Muscle layer of duodenum (tissue), 2 donors: Measurements from ENCODE around the gene TBKBP1.

Experiments
- H3K27ac ChIP-seq: one replicate; pipeline ENCODE4 v1.7.0; 2013; ENCODE audit warnings: mild to moderate bottlenecking, low read length
- H3K27me3 ChIP-seq: one replicate; pipeline ENCODE4 v1.7.0; 2013; ENCODE audit warnings: low read depth, mild to moderate bottlenecking, control low read depth, low read length
- H3K36me3 ChIP-seq, 2 donors: one replicate each; pipeline ENCODE4 v1.7.0; 2013; ENCODE audit warnings: low read length in 2 of 2, control low read depth in 1 of 2, mild to moderate bottlenecking in 1 of 2; ENCODE audit not compliant: insufficient read depth in 2 of 2, control insufficient read depth in 1 of 2
- H3K4me1 ChIP-seq, 2 donors: one replicate each; pipeline ENCODE4 v1.7.0; 2013; ENCODE audit warnings: low read length in 2 of 2, mild to moderate bottlenecking in 2 of 2, control low read depth in 1 of 2, moderate library complexity in 1 of 2; ENCODE audit not compliant: insufficient read depth in 2 of 2, control insufficient read depth in 1 of 2
- H3K4me3 ChIP-seq, 2 donors: one replicate each; pipeline ENCODE4 v1.7.0; 2013; ENCODE audit warnings: low read length in 2 of 2, low read depth in 1 of 2, mild to moderate bottlenecking in 1 of 2
- H3K9me3 ChIP-seq, 2 donors: one replicate each; pipeline ENCODE4 v1.7.0; 2013; ENCODE audit warnings: low read length in 2 of 2, control low read depth in 1 of 2, mild to moderate bottlenecking in 1 of 2; ENCODE audit not compliant: control insufficient read depth in 1 of 2
- donor health status: healthy.

Gene TBKBP1

DNA sequence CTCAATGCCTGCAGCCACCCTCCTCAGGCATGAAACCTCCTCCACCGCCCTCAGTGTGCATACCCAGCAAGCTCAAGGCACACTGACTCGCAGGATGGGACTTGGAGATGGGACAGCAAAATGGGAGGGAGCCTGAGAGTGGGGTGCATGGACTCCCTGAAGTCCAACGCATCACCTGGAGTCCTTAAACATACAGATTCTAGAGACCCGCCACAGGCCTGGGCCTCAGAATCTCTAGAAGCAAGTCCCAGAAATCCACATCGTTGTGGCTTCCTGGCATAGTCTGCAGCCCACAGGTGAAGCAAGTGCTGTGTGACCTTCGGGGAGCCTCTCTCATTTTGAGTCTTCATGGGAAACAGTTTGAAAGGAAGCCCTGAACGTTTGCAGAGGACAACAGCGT lies 35.5 kb downstream of the TBKBP1 start:
- H3K27ac ChIP-seq = no peak overlapping the region
- no peak overlapping the region for H3K4me3 ChIP-seq
- H3K27me3 ChIP-seq = peaks cover 13% of the 10 kb centered on the region
- H3K36me3 ChIP-seq = no peaks in the 10 kb centered on the region
- peaks cover 0 to 15% of the 10 kb centered on the region in 2 donors for H3K4me1 ChIP-seq
- no peaks in the 10 kb centered on the region for H3K9me3 ChIP-seq

DNA sequence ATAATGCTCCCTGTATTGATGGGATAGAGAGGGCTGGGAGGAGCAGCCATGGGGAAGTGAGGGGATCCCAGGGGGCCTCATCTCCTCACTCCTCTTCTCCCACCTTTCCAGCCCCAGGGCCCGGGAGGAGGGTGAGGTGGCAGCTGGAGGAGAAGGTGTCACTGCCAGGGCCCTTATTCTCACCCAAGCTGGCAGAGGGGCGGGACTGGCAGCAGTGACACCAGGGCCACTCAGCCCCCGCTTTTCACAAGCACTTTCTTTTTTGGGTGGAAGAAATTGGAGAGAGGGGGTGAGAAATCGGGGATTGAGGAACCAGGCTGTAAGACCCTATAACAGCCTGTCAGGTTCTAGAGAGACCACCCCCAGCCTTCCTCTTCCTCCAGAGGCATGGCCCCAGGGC lies 36.7 kb downstream of the TBKBP1 start:
- H3K4me3 ChIP-seq = no peak overlapping the region
- peaks cover 0 to 15% of the 10 kb centered on the region in 2 donors for H3K4me1 ChIP-seq
- peaks cover 21% of the 10 kb centered on the region for H3K27me3 ChIP-seq
- no peaks in the 10 kb centered on the region for H3K36me3 ChIP-seq
- no peaks in the 10 kb centered on the region for H3K9me3 ChIP-seq
- H3K27ac ChIP-seq = no peak overlapping the region

DNA sequence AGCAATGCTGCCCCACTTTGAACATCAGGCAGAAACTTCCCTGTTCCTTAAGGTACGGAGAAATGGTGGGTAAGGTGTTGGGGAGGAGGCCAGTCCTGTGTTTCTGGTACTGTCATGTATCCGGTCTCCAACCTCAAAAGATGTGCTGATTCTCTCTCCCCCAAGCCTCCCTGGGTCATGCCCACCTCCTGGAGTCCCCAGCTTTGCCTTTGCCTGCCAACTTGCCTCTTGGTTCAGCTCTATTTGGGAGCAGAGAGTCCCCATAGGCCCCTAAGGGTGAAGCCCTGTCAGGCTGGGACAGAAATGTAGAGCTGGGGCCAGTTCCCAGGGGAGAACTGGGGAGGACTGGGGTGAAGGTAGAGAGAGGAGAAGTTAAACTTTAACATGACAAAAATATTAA lies 37.4 kb downstream of the TBKBP1 start:
- Histone ChIP-seq H3K4me1 (peaks cover 0 to 15% of the 10 kb centered on the region in 2 donors), H3K9me3 (no peaks in the 10 kb centered on the region), H3K27me3 (peaks cover 21% of the 10 kb centered on the region), H3K27ac (no peak overlapping the region), H3K4me3 (no peak overlapping the region), H3K36me3 (no peaks in the 10 kb centered on the region)

DNA sequence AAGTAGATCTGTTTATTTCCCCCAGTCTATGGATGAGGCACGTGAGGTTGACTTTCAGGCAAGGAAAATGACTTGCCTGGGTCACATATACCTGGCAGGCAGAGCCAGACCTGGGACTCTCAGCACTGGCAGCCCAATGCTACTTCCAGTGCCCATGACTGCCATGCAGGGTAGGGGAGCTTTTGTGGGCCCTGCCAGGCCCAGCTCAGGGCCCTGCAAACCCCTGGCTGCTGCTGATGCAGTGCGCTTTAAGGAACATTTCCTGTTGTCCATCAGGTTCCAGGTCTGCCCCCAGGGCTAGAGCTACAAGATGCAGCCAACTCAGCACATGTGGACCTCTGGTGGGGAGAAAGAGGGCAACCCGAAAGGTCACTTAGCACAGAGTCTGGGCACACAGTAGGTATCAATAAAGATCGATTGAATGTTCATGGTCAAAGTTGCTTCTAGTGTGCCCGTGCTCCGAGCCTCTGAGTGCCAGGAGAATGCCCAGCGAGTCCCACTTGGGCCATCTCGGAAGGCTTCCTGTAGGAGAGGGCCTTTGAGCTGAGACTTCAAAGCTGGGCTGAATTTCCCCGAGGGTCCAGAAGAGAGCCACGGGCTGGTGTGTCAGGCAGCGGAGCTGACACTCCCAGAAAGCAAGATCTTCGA lies 38.6 kb downstream of the TBKBP1 start:
- Histone ChIP-seq H3K9me3 (no peaks in the 10 kb centered on the region), H3K4me3 (peak overlapping the region in 1 of 2 donors; percentile 60), H3K36me3 (no peaks in the 10 kb centered on the region), H3K27me3 (peaks cover 21% of the 10 kb centered on the region), H3K4me1 (peaks cover 0 to 15% of the 10 kb centered on the region in 2 donors), H3K27ac (no peak overlapping the region)

DNA sequence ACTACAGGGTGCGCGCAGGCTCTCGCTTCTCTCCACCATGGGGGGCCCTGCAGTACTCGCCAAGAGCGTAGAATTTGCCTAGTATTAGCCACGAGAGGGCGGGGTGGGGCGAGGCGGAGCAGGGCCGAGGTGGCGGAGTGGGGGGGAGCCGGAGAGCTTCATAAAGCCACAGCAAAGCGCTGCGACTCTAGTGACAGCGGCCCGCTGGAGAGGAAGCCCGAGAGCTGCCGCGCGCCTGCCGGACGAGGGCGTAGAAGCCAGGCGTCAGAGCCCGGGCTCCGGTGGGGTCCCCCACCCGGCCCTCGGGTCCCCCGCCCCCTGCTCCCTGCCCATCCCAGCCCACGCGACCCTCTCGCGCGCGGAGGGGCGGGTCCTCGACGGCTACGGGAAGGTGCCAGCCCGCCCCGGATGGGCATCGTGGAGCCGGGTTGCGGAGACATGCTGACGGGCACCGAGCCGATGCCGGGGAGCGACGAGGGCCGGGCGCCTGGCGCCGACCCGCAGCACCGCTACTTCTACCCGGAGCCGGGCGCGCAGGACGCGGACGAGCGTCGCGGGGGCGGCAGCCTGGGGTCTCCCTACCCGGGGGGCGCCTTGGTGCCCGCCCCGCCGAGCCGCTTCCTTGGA lies 39.2 kb downstream of the TBKBP1 start, which contains the start of gene TBX21:
Gene TBX21 (plus strand): TSS at position 190 of the 627 bp plus-strand sequence. CDS start 219 bp downstream, at position 409.
- Histone ChIP-seq H3K4me3 (peak within 1 kb of the TSS; percentile 42 to 60), H3K27ac (no peak within 1 kb of the TSS), H3K36me3 (no peaks in the 10 kb centered on the region), H3K27me3 (peaks cover 21% of the 10 kb centered on the region), H3K4me1 (peaks cover 0 to 15% of the 10 kb centered on the region in 2 donors), H3K9me3 (no peaks in the 10 kb centered on the region)

DNA sequence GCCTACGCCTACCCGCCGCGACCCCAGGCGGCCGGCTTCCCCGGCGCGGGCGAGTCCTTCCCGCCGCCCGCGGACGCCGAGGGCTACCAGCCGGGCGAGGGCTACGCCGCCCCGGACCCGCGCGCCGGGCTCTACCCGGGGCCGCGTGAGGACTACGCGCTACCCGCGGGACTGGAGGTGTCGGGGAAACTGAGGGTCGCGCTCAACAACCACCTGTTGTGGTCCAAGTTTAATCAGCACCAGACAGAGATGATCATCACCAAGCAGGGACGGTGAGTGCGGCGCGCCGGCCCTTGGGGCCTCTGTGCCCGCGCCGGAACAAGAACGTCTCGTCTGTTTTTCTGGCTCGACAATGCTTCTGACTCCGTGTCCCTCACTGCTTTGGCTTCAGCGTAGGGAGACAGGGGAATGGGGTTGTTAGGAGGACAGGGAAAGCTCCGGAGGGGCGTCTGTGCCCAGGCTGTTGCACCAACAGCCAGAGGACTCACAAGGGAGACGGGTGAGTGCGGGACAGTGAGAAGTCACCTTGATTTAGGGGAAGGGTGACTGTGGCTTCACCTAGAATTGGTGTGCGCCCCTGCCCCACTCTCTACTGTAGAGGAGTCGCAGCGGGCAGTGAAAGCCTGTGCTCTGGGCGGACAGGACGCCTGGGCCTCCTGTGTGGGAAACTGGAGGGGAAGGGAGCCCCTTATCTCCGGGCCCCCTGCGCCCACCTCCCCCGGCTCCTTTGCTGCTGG lies 39.9 kb downstream of the TBKBP1 start:
- Histone ChIP-seq H3K4me3 (peak overlapping the region; percentile 42 to 60), H3K36me3 (no peaks in the 10 kb centered on the region)

DNA sequence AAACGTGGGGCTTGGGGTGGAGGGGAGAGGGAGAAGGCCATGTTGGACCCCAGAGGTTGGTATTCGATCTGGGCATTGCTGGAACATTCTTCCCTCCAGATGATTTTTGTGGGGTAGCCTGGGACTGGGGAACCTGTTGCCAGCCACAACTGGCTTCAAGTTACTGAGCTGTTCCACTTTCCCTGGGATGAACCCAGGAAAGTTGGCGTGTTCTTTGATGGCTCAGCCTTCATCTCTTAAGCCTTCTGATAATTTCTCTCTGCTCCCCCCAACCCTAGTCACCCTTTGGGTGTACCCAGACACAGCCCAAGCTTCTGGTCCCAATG lies 41.1 kb downstream of the TBKBP1 start:
- peaks cover 0 to 15% of the 10 kb centered on the region in 2 donors for H3K4me1 ChIP-seq
- H3K9me3 ChIP-seq = no peaks in the 10 kb centered on the region
- no peak overlapping the region for H3K27ac ChIP-seq
- peaks cover 21% of the 10 kb centered on the region for H3K27me3 ChIP-seq
- no peaks in the 10 kb centered on the region for H3K36me3 ChIP-seq
- no peak overlapping the region for H3K4me3 ChIP-seq

More for the DNA sequence above, 39.9 kb downstream of the TBKBP1 start:
- Histone ChIP-seq H3K9me3 (no peaks in the 10 kb centered on the region), H3K4me1 (peaks cover 0 to 15% of the 10 kb centered on the region in 2 donors), H3K27ac (no peak overlapping the region), H3K27me3 (peaks cover 21% of the 10 kb centered on the region)

DNA sequence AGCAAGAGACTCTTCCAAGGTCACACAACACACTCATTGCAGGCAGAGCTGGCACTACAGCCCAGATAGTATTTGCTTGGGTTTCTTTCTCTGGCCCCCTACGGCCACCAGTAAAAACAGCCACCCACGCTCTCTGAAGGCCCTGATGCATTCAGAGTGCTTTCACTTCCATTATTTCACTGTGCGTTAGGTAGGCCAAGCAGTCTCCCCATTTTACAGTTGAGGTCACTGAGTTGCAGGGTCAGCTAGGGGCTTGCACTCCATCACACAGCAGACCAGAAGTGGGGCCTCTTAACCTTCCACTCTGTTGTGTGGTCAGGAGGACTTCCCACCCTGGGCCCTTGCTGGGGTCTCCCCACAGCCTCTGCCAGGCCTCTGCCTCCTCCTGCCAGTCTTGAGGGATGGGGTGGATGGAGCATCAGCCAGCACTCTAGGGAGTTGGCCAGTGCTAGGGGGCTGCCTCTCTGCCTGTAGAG lies 41.6 kb downstream of the TBKBP1 start:
- Histone ChIP-seq H3K4me1 (peaks cover 0 to 15% of the 10 kb centered on the region in 2 donors), H3K36me3 (no peaks in the 10 kb centered on the region), H3K27me3 (peaks cover 21% of the 10 kb centered on the region), H3K27ac (no peak overlapping the region), H3K4me3 (no peak overlapping the region), H3K9me3 (no peaks in the 10 kb centered on the region)

DNA sequence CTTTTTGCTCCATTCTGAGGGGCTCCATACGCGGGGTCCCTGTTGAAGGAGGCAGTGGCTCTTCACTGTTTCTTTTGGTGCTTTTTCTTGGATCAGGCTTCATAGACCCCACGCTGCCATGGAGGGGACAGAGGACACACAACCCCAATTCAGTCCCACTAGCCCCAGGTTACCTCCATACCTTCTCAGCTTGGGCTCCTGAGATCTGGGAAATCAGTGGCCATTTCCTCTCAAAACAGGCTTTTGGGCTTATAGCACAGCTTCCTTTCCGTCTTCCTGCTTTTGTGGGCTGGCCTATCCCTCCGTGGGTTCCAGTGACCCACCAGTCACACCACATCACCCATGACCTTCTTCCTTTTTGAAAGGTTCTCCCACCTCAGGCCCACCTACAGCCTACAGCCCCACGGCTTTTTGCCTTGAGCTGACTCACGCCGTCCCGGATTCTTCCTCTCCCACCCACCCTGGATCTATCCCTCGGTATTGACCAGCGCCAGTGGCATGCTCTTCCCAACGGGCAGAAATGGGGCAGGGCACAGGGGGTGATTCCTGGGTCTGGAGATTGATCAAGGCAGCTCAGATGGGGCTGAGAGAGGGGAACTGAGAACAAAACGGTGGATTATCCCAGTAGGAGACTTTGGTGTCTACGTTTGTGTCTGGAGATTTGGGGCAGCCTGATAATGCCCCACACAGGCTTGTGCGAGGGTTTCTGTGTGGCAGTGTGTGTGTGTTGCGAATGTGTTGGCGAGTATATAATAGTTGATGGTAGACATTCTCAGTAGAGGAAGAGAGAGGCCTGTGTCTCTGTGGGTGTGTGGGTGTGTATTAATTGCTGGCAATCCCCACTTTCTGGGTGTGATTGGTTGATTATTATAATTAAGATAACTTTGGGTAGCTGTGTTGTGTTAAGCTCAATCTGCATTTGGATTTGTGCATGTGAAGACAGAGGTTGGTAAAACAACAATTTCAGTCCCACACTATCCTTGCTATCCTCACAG lies 42.8 kb downstream of the TBKBP1 start:
- H3K27me3 ChIP-seq = peaks cover 21% of the 10 kb centered on the region
- no peaks in the 10 kb centered on the region for H3K36me3 ChIP-seq
- no peak overlapping the region for H3K27ac ChIP-seq
- no peak overlapping the region for H3K4me3 ChIP-seq
- H3K9me3 ChIP-seq = no peaks in the 10 kb centered on the region
- H3K4me1 ChIP-seq = peaks cover 0 to 15% of the 10 kb centered on the region in 2 donors

DNA sequence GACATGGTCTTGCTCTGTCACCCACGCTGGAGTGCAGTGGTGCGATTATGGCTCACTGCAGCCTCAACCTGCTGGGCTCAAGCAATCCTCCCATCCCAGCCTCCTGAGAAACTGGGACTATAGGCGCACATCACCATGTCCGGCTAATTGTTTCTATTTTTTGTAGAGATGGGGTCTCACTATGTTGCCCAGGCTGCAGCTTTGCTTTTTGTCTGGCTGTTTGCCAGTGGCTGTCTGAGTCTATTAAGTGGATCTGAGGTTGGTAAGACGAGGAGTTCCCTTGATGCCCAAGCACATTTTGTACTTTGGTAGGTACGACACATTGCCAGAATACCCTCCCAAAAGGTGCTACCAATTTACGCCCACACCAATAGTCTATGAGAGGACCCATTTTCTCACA lies 44.2 kb downstream of the TBKBP1 start:
- Histone ChIP-seq H3K36me3 (no peaks in the 10 kb centered on the region), H3K27me3 (peaks cover 15% of the 10 kb centered on the region), H3K4me1 (peaks cover 0 to 10% of the 10 kb centered on the region in 2 donors), H3K9me3 (no peaks in the 10 kb centered on the region), H3K4me3 (no peak overlapping the region), H3K27ac (no peak overlapping the region)
